22Rv1 (cell line): Measurements from ENCODE around the gene ALKBH8.
"Not testable (repeated sequence)": the region's sequence is repeated elsewhere in the genome, so short reads cannot be mapped to it uniquely, and the experiment has no call there.

Experiments used
- CTCF ChIP-seq: fragments of 450-650 bp; IDR thresholded peaks from 2 replicates; pipeline ENCODE4 v1.5.1; 2017; ENCODE audit warnings: mild to moderate bottlenecking
- ZFX ChIP-seq: fragments of 450-650 bp; IDR thresholded peaks from 2 replicates; pipeline ENCODE4 v1.6.1; 2017; ENCODE audit warnings: antibody characterized with exemption, borderline replicate concordance

- not testable (repeated sequence) for TF ChIP-seq CTCF, ZFX
Measured at GRCh38 chr11:107565955-107566501, 493 bp upstream of the ALKBH8 start.
